ENCODE results near the gene FHIT. TPM values are rescaled to one million over a fixed set of nuclear protein-coding genes. Genes with fewer than 3 reads are reported as not detected.

Gene FHIT
- total RNA-seq, 1 donor = 2.2 TPM

DNA sequence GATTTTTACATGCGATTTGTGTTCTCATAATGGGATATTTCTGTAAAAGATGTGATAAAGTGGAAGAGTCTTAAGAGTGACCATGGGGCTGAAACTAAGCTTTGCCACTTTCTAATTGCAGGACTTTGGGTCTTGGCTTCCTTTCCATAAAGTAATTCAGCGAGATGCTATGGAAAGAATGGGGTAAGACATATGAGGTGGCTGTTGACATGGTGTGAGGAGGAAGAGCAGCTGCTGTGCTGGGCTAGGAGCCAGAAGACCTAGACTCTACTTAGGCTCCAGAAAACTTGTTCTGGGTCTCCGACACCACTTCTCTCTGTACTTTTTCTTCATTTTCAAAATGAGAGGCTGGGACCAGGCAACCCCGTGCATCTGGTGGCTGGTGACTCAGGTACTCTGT, 1547.0 kb downstream of the FHIT start:
- DNase-seq (ENCODE audit: low read depth) = no peak
- H3K4me3 ChIP-seq (ENCODE audit: low read depth, low read length) = no peak overlapping the region
- TF ChIP-seq, protein P1, sequence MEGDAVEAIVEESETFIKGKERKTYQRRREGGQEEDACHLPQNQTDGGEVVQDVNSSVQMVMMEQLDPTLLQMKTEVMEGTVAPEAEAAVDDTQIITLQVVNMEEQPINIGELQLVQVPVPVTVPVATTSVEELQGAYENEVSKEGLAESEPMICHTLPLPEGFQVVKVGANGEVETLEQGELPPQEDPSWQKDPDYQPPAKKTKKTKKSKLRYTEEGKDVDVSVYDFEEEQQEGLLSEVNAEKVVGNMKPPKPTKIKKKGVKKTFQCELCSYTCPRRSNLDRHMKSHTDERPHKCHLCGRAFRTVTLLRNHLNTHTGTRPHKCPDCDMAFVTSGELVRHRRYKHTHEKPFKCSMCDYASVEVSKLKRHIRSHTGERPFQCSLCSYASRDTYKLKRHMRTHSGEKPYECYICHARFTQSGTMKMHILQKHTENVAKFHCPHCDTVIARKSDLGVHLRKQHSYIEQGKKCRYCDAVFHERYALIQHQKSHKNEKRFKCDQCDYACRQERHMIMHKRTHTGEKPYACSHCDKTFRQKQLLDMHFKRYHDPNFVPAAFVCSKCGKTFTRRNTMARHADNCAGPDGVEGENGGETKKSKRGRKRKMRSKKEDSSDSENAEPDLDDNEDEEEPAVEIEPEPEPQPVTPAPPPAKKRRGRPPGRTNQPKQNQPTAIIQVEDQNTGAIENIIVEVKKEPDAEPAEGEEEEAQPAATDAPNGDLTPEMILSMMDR (IDR thresholded peaks at IDR 0.05; ENCODE audit: insufficient read depth, low read depth, low read length) = no peak

GRCh38 chr3:59699648-59700320, 1551.5 kb downstream of the FHIT start:
- no peak for DNase-seq (ENCODE audit: low read depth)
- no peak overlapping the region for H3K4me3 ChIP-seq (ENCODE audit: low read depth, low read length)
- TF ChIP-seq, protein P1 (IDR thresholded peaks at IDR 0.05; ENCODE audit: insufficient read depth, low read depth, low read length) = no peak

Small RNA genes lying within 50 kb of the gene (small RNA-seq; reads per million reads assigned to genes)
- gene MIR548BB (not detected), gene RF00012 (0.28 reads per million)

All from fibroblast of villous mesenchyme (primary cell).